ENCODE measurements around the gene CFDP1.
"Not testable (repeated sequence)": the region's sequence is repeated elsewhere in the genome, so short reads cannot be mapped to it uniquely, and the experiment has no call there.

The CFDP1 gene

DNA sequence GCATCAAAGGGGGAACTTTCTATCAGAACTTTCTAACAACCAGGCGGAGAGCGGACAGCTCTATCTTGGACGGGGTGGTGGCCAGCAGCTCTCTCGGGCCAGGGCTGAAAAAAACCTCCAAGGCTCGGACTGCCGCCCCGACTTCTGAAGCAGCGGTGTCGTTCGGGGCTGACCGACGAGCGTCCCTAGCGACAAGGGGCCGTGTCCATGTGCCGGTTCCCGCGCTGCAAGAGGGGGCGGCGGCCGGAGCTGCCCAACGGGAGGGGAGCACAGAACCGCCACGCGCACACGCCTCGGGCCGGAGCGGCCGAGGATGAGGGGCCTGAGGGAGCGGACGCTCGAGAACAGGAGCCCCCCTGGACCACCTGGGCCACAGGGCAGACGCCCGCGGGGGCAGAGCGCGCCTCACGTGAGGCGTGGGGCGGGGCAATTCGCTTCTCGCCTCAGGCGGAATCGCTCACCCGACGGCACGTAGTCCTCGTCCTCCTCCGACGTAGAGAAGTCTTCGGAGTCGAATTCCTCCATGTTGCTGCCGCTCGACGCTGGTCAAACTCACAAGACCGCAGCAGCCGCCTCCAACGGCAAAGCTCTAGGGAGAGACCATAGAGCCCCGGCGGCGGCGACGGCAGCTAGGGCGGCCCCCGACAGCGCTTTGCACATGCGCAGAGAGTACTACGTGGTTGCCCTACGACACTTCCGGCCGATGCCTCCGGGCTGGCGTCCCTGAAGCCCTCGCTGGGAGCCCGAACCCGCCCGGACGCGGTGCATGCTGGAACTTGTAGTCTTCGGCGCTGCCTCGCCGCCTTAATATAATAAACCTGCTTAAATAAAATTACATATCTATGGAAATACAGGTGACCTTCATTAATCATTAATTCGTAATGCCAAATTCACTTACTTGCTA, at the start of gene CFDP1:
Gene CFDP1, minus strand, starts transcription at position 676 of the 904 bp plus-strand sequence. Its CDS starts 151 bp downstream, at position 525.
- DNase-seq: peak; percentile 94

DNA sequence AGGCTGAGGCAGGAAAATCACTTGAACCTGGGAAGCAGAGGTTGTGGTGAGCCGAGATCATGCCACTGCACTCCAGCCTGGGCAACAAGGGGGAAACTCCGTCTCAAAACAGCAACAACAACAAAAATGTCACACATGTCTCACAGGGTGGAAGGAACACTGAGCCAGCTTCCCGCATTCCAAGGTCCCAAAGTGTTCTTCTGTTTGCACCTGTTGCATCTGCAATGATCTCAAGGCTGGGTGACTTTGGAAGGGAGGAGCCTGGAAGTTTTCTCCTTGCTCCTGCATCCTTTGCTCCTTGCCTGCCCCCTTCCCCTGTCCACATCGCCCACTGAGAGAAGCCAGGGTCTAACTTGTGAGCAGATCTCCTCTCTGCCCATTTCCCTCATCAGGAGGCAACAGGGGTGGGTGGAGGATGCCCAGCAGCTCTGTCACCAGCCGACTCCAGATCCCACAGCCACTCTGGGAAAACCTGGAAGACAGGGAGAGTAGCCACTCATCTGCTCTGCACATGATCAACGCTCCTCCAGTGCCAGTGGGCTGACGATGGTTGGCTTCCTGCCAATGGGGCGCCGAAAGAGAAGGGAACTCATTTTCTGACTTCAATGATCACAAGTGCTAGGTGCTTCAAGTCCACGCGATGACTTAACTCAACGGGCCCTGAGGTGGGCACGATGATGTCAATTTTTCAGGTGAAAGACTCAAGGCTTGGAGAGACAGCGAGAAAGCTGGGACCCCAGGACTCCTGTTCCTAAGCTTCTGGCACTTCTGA, 49.3 kb upstream of the CFDP1 start:
- DNase-seq: no peak

DNA sequence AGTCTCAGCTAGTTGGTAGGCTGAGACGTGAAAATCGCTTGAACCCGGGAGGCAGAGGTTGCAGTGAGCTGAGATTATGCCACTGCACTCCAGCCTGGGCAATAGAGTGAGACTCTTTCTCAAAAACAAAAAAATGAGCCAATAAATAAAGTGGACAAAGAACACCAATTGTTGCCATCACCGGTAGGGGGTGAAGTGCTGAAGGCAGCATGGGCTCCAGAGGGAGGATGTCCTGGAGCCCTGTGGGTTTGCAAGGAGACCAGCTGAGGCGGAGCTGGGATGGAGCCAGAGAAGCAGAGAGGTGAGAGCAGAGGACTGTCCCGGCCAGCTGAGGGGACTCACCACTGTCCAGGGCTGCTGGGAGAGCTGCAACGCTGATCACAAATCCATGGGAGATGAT, 48.2 kb upstream of the CFDP1 start:
- no peak for DNase-seq

- DNase-seq: no peak
Observed at GRCh38 chr16:75479421-75479990, 46.2 kb upstream of the CFDP1 start.

DNA sequence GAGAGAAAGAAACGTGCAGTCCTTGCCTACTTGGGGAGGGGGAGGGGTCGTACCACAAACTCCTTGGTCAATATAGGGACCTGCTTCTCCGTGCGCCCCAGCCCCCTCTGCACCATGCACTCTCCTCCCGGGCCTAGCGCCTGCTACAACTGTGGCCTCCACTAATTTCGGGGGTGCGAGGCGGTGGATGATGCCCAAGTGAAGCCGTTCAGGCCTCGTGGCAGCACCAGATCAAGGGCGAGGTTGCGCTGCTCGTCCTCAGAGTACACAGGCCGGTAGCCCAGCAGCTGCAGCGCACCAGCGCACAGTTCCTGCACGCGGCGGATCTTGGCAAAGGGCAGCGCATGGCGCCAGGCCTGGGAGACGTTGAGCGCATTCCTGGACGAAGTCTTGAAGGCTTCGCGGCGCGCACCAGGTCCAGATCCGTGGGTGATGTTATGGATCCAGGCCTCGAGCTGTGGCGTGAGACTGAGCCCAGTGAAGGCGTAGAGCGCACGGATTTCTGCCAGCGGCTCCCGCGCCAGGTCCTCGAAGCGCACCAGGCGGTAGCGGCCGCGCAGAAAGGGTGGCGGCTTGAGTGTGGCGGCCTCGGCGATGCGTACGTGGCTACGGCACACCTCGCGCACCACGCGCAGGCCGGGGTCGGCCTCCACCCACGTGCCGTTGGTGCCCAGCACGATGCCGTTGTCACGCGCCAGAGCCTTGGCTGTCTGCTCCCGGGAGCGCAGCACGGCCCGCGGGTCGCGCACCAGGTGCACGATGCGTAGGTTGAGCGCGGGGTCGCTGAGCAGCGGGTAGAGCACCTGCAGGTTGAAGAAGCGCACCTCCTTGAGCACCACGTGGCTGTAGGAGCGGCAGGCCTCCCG, 45.4 kb upstream of the CFDP1 start:
- no peak for DNase-seq

- peak; percentile 29 for DNase-seq
Observed at GRCh38 chr16:75477680-75478473, 44.6 kb upstream of the CFDP1 start.

DNA sequence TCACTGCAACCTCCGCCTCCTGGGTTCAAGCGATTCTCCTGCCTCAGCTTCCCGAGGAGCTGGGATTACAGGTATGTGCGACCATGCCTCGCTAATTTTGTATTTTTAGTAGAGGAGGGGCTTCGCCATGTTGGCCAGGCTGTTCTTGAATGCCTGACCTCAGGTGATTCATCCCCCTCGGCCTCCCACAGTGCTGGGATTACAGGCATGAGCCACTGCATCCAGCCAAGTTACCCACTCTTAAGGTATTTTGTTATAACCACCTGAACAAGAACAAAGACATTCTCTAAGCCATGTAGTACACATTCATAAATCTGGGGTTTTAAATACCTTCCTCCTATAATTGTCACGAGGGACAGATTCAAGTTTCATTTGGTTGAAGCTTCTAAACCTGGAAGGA, 43.5 kb upstream of the CFDP1 start:
- DNase-seq: no peak

GRCh38 chr16:75475420-75475847, 42.1 kb upstream of the CFDP1 start:
- DNase-seq: no peak

DNA sequence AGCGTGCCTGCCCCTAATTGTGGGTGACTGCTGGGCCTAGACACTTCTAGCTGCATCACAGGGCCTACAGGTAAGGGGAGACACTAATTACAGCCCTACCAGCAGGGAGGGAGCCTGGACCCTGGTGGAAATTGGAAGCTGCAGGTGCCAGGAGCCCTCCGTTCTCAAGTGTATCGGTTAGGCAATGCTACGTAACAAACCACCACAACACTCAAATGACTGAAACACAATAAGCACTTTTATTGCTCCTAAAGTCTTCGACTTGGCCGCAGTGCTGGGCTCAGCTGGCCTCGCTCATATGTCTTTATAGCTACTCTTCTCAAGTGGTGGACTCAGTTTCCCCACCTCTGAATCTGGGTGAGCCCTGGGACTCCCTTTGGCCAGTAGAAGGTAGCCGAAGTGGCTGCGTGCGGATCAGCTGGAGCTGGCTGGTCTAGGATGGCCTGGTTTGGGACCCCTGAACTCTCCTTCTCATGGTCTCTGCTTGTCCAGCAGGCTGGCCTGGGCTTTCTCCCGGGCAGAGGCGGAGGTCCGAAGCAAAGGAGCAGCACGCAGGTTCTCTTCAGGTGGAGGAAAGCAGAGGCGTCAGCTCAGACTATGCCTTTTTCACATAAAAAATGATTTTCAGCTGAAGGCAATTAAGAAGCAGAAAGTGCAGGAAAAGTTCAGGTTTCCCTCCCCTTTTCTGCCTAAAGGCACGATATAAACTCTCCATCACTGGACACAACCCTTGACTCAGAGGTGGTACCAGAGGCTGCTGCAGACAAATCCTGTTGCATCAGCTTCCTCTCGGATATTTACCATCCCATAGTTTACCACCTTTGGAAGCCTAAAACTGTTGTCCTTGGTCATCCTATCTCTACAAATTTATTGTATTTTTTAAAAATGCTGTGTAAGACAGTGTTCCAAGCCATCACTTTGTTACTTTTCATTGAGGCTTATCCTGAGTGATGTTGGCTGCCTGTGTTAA, 39.9 kb upstream of the CFDP1 start:
- DNase-seq: no peak

DNA sequence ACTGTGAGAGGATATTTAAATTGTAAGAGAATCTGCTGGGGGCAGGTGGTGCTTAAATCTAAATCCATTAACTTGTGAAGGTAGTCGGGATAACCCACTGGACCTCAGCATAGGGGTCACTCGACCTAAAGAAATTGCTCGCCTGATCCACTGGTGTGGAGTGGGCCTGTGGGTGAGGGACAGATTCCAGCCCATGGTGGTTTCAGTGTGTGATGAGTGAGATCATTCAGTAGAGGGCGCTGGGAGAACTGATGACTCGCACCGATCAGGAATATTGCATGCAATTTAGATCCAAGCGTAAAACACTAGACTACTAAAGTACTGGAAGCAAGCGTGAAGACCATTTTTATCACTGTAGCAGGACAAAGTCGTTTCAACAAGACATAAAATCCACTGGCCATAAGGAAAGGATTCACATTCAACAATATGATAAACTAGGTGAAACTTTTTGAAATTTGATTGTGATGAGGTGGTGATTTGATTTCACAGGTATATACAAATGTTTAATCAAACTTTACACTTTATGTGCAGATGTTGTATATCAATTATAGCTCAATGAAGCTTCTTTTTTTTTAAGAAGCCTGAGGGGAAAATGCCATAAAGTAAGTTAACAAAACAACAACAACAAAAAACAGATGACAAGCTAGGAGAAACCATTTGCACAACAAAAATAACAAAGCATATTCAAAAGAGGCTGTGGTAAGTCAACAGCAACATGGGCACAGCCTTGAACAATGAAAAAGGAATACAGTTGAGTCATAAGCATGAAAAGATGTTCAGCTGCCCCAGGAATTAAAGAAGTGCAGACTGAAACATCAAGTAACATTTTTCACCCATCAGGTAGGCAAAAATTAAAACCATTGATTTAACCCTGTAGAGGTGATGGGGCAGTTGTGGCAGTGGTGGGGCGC, 38.7 kb upstream of the CFDP1 start:
- DNase-seq: peak; percentile 17

DNA sequence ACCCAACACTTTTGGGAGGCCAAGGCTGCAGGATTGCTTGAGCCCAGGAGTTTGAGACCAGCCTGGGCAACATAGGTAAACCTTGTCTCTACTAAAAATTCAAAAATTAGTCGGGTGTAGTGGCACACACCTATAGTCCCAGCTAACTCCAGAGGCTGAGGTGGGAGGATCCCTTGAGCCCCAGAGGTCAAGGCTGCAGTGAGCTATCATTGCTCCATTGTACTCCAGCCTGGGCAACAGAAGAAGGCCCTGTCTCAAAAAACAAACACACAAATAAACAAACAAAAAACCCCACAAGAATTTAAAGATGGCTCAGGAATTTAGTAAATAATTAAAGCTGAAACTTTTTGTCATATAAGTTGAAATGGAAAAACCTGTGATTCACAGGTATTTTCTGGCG, 33.5 kb upstream of the CFDP1 start:
- DNase-seq: no peak

DNA sequence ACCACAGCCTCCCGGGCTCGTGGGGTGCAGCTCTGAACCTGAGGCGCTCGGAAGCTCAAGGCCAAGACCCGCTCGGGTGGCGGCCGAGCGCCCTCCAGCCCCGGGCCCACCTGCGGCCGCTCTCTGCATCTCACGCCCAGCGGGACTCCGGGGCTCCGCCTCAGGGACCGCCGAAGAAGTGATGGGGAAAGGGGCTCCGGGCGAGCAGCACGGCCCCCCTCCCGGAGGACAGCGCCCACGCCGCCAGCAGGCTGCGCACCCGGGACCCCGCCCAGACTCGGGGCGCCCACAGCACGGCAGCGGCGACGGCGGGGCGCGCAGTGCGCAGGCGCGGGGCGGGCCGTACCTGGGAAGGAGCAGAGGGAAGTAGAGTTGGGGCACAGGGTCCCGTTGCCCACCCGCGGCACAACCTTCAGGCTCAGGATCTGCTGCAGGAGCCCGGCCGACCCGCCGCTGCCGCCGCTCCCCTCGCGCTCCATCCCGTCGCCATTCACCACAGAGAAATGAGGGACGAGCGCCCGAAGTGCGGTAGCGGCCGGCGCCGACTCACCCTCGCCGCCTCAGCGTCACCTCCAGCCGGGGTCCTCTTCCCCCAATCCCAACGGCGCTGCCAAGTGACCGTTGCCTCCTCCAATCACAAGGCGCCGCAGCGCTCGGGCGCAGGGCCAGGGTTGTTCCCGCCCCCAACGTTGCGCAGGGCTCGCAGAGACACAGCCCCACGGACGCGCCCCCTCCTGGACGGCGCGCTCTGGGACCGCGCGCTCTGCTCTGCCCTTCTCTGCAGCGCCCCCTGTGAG, 31.0 kb upstream of the CFDP1 start, which contains the start of gene TMEM170A:
Gene TMEM170A, minus strand, starts transcription at position 568 of the 797 bp plus-strand sequence. Its CDS starts 89 bp downstream, at position 479.
- DNase-seq: peak; percentile 99

- not testable (repeated sequence) for DNase-seq
Observed at GRCh38 chr16:75463389-75464121, 30.3 kb upstream of the CFDP1 start.

DNA sequence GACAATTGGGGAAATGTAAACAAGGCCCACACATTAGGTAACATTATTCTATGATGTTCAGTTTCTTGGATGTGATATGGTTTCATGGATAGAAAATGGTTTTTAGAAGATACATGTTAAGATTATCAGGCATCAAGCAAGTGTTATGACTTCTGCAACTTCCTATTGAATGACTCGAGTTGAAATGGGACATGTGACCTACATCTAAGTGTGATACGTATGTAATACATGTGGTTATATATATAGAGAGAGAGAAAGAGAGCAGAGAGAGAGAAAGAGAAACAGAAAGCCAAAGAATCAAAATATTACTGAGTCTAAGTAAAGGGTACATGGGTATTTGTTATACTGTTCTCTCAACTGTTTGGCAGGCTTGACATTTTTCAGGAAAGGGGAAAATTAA, 29.5 kb upstream of the CFDP1 start:
- no peak for DNase-seq

- DNase-seq: no peak
Observed at GRCh38 chr16:75461575-75461974, 28.3 kb upstream of the CFDP1 start.

- DNase-seq: no peak
Observed at GRCh38 chr16:75460446-75460845, 27.1 kb upstream of the CFDP1 start.

GRCh38 chr16:75459691-75460090, 26.4 kb upstream of the CFDP1 start:
- no peak for DNase-seq

GRCh38 chr16:75458439-75458838, 25.1 kb upstream of the CFDP1 start:
- DNase-seq: no peak

All from CD4-positive, alpha-beta T cell treated with Interferon gamma for 1 hour (primary cell).